Activated naive CD4-positive, alpha-beta T cell treated with anti-CD3 and anti-CD28 coated beads, Interleukin-2, amount 10 ng/mL, durations not matched to agents 7 days and 5 days (primary cell): ENCODE measurements around the gene MAML2.

Experiments
- CTCF ChIA-PET: fragments of 350-600 bp; sonication (Branson Sonifier 250); formaldehyde crosslinking; loops from one replicate; lab custom pipeline; 2021; ENCODE audit warnings: antibody characterized with exemption; lab: Charles Lee
- DNase-seq: peaks from one replicate; pipeline ENCODE4 v3.0.0-alpha.2; 2020
- H3K27ac Mint-ChIP-seq: one replicate; pipeline ENCODE4 v1.8.0; 2021; ENCODE audit warnings: mild to moderate bottlenecking, moderate library complexity, mixed read lengths
- H3K27me3 Mint-ChIP-seq: one replicate; pipeline ENCODE4 v1.8.0; 2021; ENCODE audit warnings: mild to moderate bottlenecking, mixed read lengths
- H3K36me3 Mint-ChIP-seq: one replicate; pipeline ENCODE4 v1.8.0; 2021; ENCODE audit warnings: mixed read lengths
- H3K4me1 Mint-ChIP-seq: one replicate; pipeline ENCODE4 v1.8.0; 2021; ENCODE audit warnings: mixed read lengths
- H3K4me3 Mint-ChIP-seq: one replicate; pipeline ENCODE4 v1.8.0; 2021; ENCODE audit warnings: mild to moderate bottlenecking, moderate library complexity, mixed read lengths
- H3K9me3 Mint-ChIP-seq: one replicate; pipeline ENCODE4 v1.8.0; 2021; ENCODE audit warnings: mixed read lengths

MAML2 gene

DNA sequence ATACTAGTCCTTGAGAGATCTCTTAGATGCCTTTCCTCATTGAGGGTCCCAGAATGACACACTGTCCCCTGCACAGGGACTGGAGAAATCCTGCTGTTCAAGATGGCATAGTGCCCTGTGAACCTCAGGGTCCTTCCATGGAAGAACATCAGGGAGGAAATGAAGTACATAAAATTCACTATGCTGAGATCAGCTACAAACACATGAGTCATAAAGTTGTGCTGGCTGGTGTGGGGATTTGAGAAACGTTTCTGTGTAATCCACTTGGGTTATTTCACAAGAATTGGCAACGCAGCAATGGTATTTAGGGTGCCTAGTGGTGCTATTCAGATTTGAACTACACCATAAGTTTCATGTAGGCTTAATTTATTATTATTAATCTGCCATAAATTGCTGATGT lies 174.4 kb downstream of the MAML2 start:
- H3K36me3 Mint-ChIP-seq, result peaks cover 24% of the 10 kb centered on the region
- peaks cover 3% of the 10 kb centered on the region for H3K9me3 Mint-ChIP-seq
- H3K27ac Mint-ChIP-seq, result no peak overlapping the region
- CTCF ChIA-PET, result interaction anchor here (0.6 kb wide), 1 partner anchor 19 kb away, joined by 3 read pairs; no protein-coding TSS in a partner anchor
- peaks cover 30% of the 10 kb centered on the region for H3K4me1 Mint-ChIP-seq
- DNase-seq, result no peak
- no peaks in the 10 kb centered on the region for H3K27me3 Mint-ChIP-seq
- H3K4me3 Mint-ChIP-seq, result no peak overlapping the region

DNA sequence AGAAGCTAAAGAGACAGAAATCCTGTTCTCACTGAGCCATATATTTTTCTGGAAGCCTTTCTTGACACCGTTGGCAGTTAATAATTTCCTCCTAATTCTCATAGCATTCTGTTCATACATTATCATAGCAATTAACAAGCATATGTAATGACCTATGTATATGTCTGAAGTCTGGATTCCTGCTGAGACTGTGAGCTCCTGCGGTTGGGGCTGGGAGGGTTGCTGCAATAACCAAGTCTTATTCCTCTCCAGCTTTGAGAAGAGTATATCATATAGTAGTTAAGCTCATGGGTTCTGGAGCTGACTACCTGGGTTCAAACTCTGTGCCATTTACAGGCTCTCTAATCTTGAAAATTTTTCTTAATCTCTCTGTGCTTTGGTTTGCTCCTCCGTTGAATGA lies 175.2 kb downstream of the MAML2 start:
- no peaks in the 10 kb centered on the region for H3K27me3 Mint-ChIP-seq

DNA sequence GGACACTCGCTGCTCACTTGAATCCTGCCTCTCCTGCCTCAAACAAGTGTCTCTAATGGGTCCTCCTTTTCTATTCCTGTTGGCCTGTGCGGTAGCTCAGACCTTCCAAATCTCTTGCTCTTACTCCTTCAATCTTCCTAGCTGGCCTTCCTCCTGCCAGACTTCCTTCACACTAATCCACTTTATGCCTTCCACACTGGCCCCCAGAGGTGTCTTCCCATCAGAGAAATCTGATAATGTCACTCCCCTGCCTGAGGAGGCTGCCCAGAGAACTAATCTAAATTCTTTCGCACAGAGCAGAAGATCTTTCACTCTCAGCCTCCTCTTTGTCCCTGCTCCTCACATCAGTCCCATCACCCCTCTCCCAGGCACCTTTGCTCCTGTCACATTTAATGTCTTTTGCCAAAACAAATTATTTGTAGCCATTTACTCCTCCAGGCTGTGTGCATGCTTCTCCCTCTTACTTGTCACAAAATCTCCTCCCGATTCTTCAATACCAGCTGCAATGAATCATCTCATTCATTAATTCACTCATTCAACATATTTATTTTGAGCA lies 175.7 kb downstream of the MAML2 start:
- Mint-ChIP-seq H3K4me3 (no peak overlapping the region), H3K4me1 (peaks cover 19% of the 10 kb centered on the region), H3K27ac (no peak overlapping the region), H3K9me3 (no peaks in the 10 kb centered on the region), H3K36me3 (peaks cover 20% of the 10 kb centered on the region), H3K27me3 (no peaks in the 10 kb centered on the region)
- DNase-seq, result no peak
- CTCF ChIA-PET, result interaction anchor here (1.4 to 2.3 kb wide), 2 partner anchors 12 to 176 kb away, joined by 4 to 7 read pairs; partner anchors contain the start of gene MAML2

More for the DNA sequence above, 175.2 kb downstream of the MAML2 start:
- Mint-ChIP-seq H3K36me3 (peaks cover 22% of the 10 kb centered on the region), H3K4me1 (peaks cover 22% of the 10 kb centered on the region), H3K4me3 (no peak overlapping the region), H3K27ac (no peak overlapping the region), H3K9me3 (peaks cover 1% of the 10 kb centered on the region)
- DNase-seq, result no peak
- CTCF ChIA-PET, result interaction anchor here (2.3 kb wide), 1 partner anchor 175 kb away, joined by 7 read pairs; the partner anchor contains the start of gene MAML2

DNA sequence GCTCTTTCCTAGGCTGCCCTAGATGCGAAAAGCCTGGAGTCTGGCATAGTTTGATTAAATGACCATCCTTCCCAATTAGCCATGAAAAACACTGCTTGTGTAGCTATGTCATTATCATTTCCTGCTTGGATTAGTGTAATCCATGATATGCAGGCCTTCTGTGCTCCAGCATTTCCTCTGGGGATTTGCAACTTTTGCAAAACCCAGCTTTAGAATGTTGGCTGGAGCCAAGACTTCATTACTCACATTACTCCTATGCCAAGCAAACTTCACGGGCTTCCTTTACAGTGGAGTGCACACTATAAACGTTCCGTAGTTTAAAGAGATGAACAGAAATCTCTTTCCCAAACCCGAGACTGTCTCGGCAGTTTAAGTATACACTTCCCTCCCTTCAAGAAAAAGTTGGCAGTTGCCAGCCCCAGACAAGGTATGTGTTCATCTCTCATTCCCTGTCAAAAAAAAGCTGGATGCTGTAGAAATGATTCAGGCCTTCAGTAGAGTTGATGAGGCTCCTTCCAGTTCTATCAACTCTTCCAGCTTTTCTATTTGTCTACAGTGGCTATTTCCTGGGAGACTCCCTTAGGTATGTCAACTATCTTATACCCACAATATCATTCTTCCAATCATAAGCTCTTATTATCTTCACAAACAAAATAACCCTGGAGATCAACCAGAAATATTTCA lies 180.0 kb downstream of the MAML2 start:
- H3K27me3 Mint-ChIP-seq, result no peaks in the 10 kb centered on the region
- H3K27ac Mint-ChIP-seq, result no peak overlapping the region
- H3K9me3 Mint-ChIP-seq, result no peaks in the 10 kb centered on the region
- H3K4me3 Mint-ChIP-seq, result no peak overlapping the region
- peaks cover 20% of the 10 kb centered on the region for H3K4me1 Mint-ChIP-seq
- no peak for DNase-seq
- CTCF ChIA-PET, result no interaction called here
- H3K36me3 Mint-ChIP-seq, result peaks cover 10% of the 10 kb centered on the region

DNA sequence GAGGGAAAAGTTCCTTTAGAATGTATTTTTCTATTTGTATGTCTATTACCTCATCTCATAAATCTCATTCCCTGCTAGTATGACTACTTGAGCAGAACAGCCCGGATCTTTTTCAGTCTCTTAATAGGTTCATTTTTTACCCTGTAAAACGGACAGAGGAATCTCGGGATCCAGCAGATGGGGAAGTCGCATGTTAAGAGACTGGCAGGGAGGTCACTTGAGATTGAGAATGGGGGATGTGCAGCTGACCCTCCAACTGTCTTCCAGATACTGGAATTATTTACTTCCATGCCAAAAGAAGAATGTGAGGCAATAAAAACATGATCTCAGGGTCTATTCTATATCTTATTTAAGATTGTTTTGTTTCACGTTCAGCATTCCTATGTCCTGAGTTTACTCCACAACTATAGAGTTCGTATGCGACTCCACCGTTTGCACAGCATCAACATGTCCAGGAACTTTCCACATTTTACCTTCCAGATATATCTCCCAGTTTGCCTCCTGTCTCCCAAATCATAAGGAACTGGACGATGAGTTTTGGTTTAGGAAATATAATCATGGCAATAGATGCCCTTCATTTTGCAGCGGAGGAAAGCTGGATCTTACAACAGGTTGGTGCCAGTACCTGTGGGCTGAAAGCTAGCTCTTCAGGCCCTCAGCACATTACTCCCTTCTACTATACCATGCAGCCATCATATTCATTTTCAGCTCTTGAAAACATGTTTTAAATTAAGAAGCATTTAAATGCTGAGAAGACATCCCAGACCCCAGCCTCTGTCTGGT lies 181.5 kb downstream of the MAML2 start:
- Mint-ChIP-seq H3K27ac (no peak overlapping the region), H3K9me3 (no peaks in the 10 kb centered on the region), H3K4me3 (no peak overlapping the region), H3K27me3 (no peaks in the 10 kb centered on the region), H3K36me3 (peaks cover 7% of the 10 kb centered on the region), H3K4me1 (peaks cover 22% of the 10 kb centered on the region)
- no peak for DNase-seq
- CTCF ChIA-PET, result no interaction called here

DNA sequence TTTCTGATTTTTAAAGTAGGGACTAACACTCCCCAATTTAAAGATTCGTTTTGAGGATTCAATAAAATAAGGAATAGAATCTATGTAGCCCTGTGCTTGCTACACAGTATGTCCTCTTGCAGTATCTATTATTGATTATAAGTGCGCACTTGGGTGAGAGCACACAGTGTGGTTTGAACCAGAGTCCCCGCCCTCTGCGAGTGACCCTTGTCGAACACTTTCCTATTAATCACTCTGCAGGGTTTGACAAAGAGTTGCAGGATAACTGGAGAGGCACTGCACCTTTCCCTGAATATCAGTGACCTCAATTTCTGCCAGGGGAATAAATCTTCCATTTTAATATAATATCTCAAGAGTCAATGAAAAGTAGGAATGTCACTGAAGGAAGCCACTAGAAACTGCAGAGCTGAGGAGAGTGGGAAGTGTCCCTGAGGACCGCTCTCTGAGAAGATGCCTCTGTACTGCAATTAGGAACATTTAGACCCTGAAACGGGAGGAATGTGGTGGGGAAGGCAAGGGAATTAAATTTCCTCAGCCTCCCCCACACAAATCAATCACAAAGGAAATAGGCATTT lies 182.2 kb downstream of the MAML2 start:
- peaks cover 29% of the 10 kb centered on the region for H3K4me1 Mint-ChIP-seq
- peaks cover 11% of the 10 kb centered on the region for H3K36me3 Mint-ChIP-seq
- H3K27me3 Mint-ChIP-seq, result no peaks in the 10 kb centered on the region
- H3K9me3 Mint-ChIP-seq, result no peaks in the 10 kb centered on the region
- H3K27ac Mint-ChIP-seq, result no peak overlapping the region
- CTCF ChIA-PET, result no interaction called here
- DNase-seq, result no peak
- H3K4me3 Mint-ChIP-seq, result no peak overlapping the region

DNA sequence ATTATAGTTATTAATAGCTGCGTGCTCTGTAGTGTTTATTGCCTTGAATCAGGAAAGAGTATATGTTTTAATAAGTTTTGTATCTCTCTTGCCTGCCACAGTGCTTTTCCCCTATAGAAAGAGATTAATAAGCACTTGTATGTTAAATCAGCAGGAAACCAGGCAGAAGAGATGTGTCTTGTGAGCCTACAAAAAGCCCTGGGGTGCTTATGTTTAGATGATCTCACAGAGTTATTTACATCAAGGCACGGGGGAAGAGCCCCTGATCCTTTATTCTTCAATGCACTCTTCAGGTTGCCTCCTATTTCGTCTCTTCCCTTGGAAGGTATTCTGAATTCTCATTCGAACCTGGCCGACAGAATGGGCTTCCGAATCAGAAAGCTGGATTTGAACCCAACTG lies 183.0 kb downstream of the MAML2 start:
- no peak for DNase-seq
- no peak overlapping the region for H3K27ac Mint-ChIP-seq
- H3K4me1 Mint-ChIP-seq, result peaks cover 35% of the 10 kb centered on the region
- CTCF ChIA-PET, result no interaction called here
- no peaks in the 10 kb centered on the region for H3K9me3 Mint-ChIP-seq
- H3K27me3 Mint-ChIP-seq, result no peaks in the 10 kb centered on the region
- H3K4me3 Mint-ChIP-seq, result no peak overlapping the region
- peaks cover 12% of the 10 kb centered on the region for H3K36me3 Mint-ChIP-seq

DNA sequence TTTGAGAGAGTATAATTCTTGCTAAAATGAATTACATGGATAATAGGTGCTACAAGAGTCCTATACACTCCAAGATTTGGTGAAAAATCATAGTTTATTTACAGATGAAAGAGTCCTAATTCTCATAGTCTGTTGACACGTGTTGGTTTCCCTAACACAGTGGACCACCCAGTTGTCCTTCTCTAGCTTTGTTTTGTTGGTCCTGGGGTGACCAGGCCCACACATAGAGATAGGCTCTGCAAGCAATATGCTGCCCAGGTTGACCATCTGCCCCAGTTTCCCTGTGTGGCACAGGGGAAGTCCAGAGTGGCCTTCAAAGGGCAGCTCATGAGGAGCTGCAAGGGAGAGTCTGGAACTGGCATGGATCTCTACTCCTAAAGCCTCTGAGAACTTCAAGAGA lies 184.9 kb downstream of the MAML2 start:
- CTCF ChIA-PET, result interaction anchor here (0.6 to 1.6 kb wide), 3 partner anchors 36 to 432 kb away, joined by 3 to 5 read pairs (median 3); partner anchors contain the start of gene MAML2
- H3K9me3 Mint-ChIP-seq, result no peaks in the 10 kb centered on the region
- no peaks in the 10 kb centered on the region for H3K27me3 Mint-ChIP-seq
- no peak overlapping the region for H3K4me3 Mint-ChIP-seq
- DNase-seq, result no peak
- peaks cover 45% of the 10 kb centered on the region for H3K4me1 Mint-ChIP-seq
- peak overlapping the region; percentile 92 for H3K27ac Mint-ChIP-seq
- H3K36me3 Mint-ChIP-seq, result peaks cover 15% of the 10 kb centered on the region

DNA sequence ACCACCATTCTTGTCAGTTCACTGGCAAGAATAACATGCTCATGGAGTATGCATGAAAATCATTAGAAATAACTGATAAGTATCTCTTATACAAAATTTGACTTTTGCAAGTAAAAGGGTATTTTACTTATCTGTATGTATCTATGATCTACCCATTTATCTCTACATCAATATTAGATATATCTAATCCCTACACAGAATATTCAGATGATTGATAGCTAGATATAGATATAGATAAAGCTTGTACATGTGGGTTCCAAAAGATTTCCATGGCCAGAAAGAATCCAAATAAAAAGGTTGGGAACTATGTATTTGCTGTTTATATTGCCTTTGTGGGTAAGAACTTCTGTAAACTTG lies 185.5 kb downstream of the MAML2 start:
- no peaks in the 10 kb centered on the region for H3K9me3 Mint-ChIP-seq
- peaks cover 20% of the 10 kb centered on the region for H3K36me3 Mint-ChIP-seq
- no peaks in the 10 kb centered on the region for H3K27me3 Mint-ChIP-seq
- no peak for DNase-seq
- H3K27ac Mint-ChIP-seq, result peak overlapping the region; percentile 92
- peaks cover 49% of the 10 kb centered on the region for H3K4me1 Mint-ChIP-seq
- CTCF ChIA-PET, result interaction anchor here (0.6 to 1.6 kb wide), 3 partner anchors 37 to 431 kb away, joined by 3 to 5 read pairs (median 3); partner anchors contain the start of gene MAML2
- H3K4me3 Mint-ChIP-seq, result no peak overlapping the region

DNA sequence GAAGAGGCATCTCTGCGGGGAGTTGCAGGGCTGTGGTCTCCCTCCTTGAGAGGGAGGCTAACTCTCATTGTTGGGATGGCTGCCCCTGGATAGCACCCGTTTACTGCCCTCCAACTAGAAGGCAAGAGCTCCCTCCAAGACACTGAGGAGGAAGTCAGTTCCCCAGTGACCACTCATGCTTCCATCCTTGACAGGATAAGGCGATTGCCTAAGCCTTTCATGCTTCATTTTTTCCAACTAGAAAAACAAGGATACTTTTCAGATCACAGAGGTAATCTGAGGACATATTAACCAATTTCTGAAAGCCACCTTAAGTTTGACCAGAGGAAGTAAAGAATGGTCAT lies 186.6 kb downstream of the MAML2 start:
- Mint-ChIP-seq H3K36me3 (peaks cover 22% of the 10 kb centered on the region), H3K9me3 (no peaks in the 10 kb centered on the region), H3K27me3 (no peaks in the 10 kb centered on the region), H3K27ac (peak overlapping the region; percentile 92), H3K4me1 (peaks cover 53% of the 10 kb centered on the region), H3K4me3 (no peak overlapping the region)
- no peak for DNase-seq
- CTCF ChIA-PET, result interaction anchor here (0.9 to 2.6 kb wide), 4 partner anchors 56 to 307 kb away, joined by 3 to 11 read pairs (median 3); partner anchors contain the start of genes CCDC82, JRKL and MAML2

DNA sequence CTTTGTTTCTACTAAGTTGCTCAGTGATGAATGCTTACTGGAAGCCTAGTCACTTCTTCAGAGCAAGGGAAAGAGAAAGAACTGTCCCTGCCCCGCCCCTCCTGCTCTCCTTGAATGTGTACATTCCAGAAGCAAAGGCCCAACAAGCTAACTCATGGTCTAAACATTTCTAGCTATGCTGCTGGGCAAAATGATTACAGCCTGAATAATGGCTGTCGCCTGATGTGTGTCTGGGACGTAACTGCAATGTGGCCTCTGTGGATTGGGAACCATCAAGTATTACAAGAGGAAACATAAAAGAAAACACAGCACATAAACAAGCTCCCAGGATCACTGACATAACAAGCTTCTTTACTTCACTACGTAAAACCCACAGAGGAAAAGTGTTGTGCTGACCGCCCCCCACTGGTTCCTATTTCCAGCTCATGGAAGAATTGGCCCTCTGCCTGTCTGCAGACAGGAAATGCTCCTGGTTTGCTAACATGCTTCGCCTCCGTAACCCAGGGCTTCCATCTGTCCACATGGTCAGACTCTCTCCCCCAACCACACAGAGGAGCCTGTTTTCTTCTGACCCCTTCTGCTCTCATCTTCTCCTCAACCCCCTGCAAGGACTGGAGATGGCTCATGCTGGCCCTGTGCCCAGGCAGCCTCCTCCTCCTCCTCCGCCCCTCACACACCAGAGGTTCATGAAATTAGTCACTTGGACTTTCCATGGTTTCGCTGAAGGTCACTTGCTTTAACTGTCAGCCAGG lies 187.2 kb downstream of the MAML2 start:
- peak overlapping the region; percentile 92 for H3K27ac Mint-ChIP-seq
- peaks cover 53% of the 10 kb centered on the region for H3K4me1 Mint-ChIP-seq
- CTCF ChIA-PET, result interaction anchor here (0.7 to 2.6 kb wide), 6 partner anchors 11 to 306 kb away, joined by 3 to 11 read pairs (median 3); partner anchors contain the start of genes CCDC82, JRKL and MAML2
- H3K36me3 Mint-ChIP-seq, result peaks cover 22% of the 10 kb centered on the region
- H3K4me3 Mint-ChIP-seq, result peak overlapping the region; percentile 13
- H3K27me3 Mint-ChIP-seq, result no peaks in the 10 kb centered on the region
- peak; percentile 23 for DNase-seq
- H3K9me3 Mint-ChIP-seq, result no peaks in the 10 kb centered on the region

DNA sequence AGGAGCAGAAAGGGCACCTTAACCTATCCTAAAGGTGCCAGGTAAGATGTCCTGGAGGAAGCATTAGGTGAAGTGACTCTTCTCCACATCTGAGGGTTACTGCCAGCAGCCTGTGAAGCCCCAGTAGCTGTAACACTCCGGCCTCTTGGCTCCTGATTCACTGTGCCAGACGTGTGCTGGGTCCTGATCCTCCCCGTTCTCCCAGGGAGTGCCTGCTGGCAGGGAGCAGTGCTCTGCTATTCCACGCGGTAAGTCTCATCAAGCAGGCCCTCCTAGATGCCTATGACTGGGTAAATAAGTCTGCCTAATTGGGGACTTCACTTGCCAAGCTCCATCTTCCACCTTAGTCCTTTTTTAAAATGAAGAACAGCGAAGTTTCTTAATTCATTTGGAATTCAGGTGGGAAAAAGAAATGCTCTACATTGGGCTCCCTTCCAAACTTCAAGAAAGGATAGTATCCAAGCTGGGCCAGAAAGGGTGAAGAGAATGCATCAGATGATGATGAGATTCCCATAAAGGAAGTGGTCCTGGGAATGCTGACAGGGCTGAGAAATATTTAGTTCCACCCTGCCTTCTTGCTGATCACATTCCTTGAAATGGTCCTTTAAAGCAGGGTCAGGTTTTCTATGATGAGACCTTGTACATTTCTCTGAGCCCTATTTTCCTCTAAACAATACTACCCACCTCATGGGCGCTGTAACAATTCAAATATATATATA lies 188.0 kb downstream of the MAML2 start:
- no peak for DNase-seq
- peaks cover 22% of the 10 kb centered on the region for H3K36me3 Mint-ChIP-seq
- no peaks in the 10 kb centered on the region for H3K27me3 Mint-ChIP-seq
- H3K9me3 Mint-ChIP-seq, result no peaks in the 10 kb centered on the region
- peaks cover 53% of the 10 kb centered on the region for H3K4me1 Mint-ChIP-seq
- CTCF ChIA-PET, result interaction anchor here (0.7 to 2.6 kb wide), 5 partner anchors 12 to 305 kb away, joined by 3 to 11 read pairs (median 3); partner anchors contain the start of gene MAML2
- H3K4me3 Mint-ChIP-seq, result no peak overlapping the region
- H3K27ac Mint-ChIP-seq, result no peak overlapping the region

DNA sequence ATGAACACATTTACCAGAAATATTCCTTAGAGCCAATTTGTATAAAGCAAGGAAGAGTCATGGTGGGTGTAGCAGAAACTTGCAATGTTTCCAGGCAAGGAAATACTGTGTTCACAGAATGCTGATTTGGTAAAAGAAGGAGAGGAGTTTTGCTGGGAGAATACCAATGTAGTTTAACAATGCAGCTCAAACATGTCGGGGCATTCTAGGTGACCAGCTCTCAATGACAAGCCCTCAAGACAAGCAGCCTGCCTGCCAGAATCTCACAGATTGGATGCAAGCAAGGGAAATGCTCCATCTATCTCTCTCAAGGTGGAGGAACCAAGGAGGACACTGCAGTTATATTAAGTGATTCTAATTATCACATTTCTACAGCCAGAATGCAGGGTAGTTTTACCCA lies 190.4 kb downstream of the MAML2 start:
- H3K4me3 Mint-ChIP-seq, result no peak overlapping the region
- CTCF ChIA-PET, result no interaction called here
- no peaks in the 10 kb centered on the region for H3K9me3 Mint-ChIP-seq
- no peaks in the 10 kb centered on the region for H3K27me3 Mint-ChIP-seq
- no peak overlapping the region for H3K27ac Mint-ChIP-seq
- peaks cover 54% of the 10 kb centered on the region for H3K4me1 Mint-ChIP-seq
- no peak for DNase-seq
- peaks cover 29% of the 10 kb centered on the region for H3K36me3 Mint-ChIP-seq
